NCI-H2107 treated with DMSO at 0.1 percent for 48 hours (cell line): ENCODE results near the gene BSCL2.
"Not testable (repeated sequence)": the region's sequence is repeated elsewhere in the genome, so short reads cannot be mapped to it uniquely, and the experiment has no call there.

Source experiments
- DNase-seq: peaks from one replicate; lab custom pipeline; 2025; ENCODE audit not compliant: unreplicated experiment; lab: John Stamatoyannopoulos, UW

Gene BSCL2

DNA sequence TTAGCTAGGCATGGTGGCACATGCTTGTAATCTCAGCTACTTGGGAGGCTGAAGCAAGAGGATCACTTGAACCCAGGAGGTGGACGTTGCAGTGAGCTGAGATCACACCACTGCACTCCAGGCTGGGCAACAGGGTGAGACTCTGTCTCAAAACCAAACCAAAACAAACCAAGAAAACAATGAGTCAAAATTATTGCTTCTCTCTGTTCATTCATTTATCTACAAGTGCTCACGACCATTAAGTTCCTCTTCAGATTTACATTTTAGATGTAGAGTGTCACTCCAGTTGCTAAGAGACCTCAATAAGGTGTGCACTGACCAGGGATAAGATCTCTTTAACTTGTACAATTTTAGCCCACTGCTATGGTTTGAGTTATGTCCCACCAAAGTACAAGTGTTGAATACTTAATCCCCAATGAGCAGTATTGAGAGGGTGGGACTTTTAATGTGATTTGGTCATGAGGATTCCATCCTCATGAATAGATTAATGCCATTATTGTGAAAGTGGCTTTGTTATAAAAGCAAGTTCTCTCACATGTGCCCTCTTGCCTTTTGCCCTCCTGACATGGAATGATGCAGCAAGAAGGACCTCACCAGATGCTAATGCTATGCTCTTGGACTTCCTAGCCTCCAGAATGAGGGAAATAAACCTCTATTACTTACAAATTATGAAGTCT lies 12.2 kb upstream of the BSCL2 start:
- DNase-seq: no peak

DNA sequence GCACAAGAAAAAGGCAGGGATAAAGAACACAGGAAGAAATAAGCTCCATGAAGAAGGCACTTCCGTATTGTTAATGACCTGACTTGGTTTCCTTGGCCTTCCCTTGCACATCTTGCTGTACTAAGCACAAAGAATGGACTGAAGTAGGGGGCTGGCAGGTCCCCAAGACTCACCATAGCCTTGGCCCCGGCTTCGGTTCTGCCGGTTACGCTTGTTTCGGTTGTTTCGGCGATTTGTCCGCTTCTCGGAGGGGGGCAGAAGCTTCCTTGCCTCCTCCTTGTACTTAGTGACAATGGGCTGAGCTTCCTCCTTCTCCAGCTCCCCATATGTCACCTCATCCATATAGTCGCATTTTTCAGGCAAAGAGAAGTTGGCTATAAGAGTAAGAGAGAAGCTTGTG lies 9.6 kb upstream of the BSCL2 start:
- no peak for DNase-seq

GRCh38 chr11:62716206-62716605 lies 9.0 kb upstream of the BSCL2 start:
- no peak for DNase-seq

DNA sequence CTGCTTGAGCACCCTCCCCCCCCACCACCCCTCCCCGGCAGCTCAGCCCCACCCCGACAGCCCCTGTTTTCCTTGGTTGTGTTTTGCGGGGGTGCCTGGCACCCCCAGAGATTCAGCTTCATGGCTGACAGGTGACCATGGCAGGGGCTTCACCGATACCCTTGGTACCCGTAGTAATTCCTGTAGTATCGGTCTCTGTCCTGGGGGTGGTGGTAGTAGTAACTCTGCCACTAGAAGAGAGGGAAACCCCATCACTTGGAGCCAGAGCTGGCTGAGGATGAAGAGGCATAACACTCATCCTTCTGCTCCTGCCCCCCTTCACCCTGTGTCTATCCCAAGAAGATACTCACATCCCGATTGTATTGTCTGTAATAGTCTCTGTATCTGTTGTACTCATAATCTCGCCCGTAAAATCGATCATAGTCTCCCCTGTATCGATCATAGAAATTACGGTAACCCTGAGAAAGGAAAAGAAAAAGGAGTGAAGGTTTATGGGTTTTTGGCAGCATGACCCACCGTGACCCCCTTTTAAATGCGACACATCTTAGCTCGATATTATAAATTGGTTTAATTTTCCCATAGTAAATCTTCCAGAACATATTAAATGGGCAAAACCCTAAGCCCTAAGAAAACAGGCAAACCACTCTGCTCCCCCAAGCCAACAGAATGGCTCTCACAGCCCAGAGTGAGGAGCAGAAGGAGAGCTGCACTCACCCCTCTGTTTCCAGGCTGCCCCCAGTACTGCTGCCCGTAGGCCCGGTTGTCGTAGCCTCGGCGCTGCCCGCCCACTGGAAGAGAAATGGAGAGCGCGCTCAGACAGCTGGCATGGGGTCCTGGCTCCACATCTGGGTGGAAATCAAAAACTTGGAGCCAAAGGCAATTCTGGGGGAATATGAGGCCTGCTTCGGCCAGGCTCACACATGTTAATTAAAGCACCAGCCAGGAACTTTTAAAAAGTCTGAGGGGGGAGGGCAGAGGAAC lies 8.2 kb upstream of the BSCL2 start:
- DNase-seq: no peak

DNA sequence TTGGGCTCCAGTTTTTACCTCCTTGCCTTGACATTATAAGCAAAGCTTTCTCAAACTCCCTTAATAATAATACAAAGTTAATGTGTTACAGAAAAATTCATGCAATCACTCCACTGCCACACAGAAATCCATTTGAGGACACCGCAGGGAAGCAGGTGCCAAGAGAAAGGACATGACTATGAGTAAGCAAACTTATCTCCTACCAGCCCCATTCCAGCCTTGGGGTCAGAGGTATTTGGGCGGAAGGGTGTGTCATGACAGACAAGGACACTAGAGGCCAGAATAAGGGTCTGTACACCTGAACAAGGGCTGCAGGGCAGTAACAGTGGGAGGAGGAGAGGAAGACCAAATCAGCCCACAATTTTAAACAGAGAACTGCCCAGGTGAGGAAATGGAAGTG lies 6.1 kb upstream of the BSCL2 start:
- no peak for DNase-seq

- DNase-seq: no peak
Observed at GRCh38 chr11:62712861-62713260, 5.6 kb upstream of the BSCL2 start.

GRCh38 chr11:62712276-62712812 lies 5.1 kb upstream of the BSCL2 start:
- DNase-seq: no peak

DNA sequence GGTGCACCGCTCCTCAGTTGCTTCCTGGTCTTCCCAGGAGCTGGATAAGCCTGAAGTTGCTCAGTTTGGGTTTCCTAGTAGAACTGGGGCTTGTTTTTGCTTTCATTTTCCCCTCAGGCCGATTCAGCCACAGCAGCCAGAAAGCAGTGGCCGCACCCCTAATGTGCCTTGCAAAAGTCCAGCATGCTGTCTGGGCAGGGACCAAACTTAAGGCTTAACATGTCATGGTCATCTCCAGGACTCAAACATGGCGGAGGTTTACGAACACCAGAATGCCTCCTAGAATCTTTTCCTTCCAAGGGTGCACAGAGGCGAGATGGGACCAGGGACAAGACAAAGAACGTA lies 2.7 kb upstream of the BSCL2 start:
- DNase-seq: no peak

- DNase-seq: peak; percentile 98
Observed at GRCh38 chr11:62709247-62710000, 2.2 kb upstream of the BSCL2 start.

DNA sequence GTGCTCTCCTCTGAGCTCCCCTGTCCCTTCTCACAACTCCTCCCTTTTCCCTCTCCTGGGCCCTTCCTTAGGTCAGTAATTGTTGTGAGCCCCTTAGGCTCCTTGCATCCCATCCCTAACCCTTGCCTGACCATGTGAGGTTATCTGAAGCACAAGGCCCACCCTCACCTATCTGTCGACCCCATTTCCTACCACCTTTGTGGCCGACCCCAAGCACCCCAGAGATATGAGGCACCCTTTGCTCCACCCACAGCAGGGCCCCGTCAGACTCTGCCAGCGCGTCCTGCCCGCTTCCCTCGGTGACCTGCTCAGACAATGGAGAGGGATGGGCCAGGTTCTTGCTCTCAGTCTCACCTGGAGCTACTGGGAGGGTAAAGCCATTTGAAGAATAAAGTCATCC lies 1.6 kb upstream of the BSCL2 start:
- DNase-seq: no peak

DNA sequence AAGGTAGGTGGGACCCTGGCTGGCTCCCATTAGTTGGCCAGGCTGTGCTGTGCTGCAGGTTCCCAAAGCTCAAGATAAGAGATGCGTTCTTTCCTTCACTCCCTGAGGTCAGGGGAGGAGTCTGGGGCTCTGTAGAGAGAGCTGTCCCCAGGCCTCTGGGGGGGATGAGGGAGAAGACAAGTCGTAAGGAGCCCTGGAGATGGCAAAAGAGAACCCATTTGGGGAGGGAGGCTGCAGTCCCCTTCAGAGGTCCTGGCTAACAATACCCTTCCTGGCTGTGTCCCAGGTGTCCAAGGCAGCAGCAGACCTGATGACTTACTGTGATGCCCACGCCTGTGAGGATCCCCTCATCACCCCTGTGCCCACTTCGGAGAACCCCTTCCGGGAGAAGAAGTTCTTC lies 1.2 kb upstream of the BSCL2 start:
- DNase-seq: no peak

GRCh38 chr11:62706850-62707247 lies 375 bp downstream of the BSCL2 start:
- DNase-seq: no peak

- peak; percentile 78 for DNase-seq
Observed at GRCh38 chr11:62705880-62706849, 1.1 kb downstream of the BSCL2 start.

DNA sequence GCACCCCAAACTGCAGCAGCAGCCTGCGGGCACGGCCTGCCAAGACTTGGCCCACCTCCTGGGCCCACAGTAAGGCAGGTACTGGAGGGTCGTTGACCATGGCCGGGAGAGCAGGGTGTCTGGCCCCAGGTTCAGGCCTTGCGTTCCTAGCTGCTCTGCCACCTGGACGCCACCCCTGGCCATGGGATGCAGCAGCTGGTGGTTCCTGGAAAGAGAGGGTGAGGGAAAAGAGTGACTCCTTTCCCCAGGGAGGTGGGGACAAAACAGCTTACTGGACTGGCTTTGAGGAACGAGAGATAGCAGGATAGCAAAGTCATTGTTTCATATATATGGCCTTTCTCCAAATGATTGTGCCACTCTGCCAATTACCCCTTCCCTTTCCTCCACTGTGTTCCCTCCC lies 1.8 kb downstream of the BSCL2 start:
- no peak for DNase-seq

DNA sequence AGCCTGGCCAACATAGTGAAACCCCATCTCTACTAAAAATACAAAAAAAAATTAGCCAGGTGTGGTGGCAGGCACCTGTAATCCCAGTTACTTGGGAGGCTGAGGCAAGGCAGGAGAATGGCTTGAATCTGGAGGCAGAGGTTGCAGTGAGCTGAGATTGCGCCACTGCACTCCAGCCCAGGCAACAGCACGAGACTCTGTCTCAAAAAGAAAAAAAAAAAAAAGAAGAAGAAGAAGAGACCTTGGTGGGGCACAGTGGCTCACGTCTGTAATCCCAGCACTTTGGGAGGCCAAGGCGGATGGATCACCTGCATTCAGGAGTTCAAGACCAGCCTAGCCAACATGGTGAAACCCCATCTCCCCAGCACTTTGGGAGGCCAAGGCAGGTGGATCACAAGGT lies 3.3 kb downstream of the BSCL2 start:
- not testable (repeated sequence) for DNase-seq

- DNase-seq: no peak
Observed at GRCh38 chr11:62702246-62702645, 5.0 kb downstream of the BSCL2 start.

GRCh38 chr11:62694455-62695167 lies 12.6 kb downstream of the BSCL2 start:
- DNase-seq: peak; percentile 17

- DNase-seq: peak; percentile 19
Observed at GRCh38 chr11:62693624-62694023, 13.6 kb downstream of the BSCL2 start.

DNA sequence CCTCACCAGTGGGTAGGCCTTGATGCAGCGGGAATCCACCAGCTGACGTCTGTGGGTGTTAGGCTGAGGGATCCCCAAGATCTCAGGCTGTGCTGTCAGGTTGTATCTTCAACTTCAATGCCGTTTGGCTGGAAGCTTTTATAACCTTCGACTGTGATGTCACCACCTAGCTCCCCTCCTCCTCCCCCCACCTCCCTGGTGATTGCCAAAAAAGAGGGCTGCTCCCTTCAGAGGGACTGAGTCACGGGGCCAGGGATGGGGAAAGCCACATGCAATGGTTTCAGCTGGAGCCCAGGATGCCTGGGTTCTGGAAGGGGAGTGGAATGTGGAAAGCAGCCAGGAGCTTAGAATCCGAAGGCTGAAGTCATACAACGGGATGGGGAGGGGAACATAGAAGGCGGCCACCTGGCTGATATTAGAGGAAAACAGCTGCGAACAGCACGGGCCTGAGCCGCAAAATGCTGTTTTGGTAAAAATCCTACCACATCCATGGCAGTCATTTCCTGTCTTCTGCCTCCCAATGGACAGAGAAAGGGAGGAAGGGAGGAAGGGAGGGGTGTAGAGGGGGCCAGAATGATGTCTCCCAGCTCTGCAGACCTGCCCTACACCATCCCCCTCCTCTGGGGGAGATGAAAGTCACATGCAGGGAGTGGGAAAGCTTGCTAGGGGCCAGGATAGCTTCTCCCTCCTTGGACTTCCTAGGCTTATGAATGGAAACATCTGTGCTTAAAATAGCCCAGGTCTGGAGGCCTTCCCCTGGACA lies 17.6 kb downstream of the BSCL2 start, which contains the start of gene LRRN4CL:
Gene LRRN4CL (minus strand): TSS at position 110 of the 763 bp plus-strand sequence. CDS start 1,022 bp downstream, outside the sequence.
- no peak for DNase-seq
